Neural cell (in vitro differentiated cells): ENCODE results near the gene LSM14B. TPM values are rescaled to one million over a fixed set of nuclear protein-coding genes. Genes with fewer than 3 reads are reported as not detected.

ENCODE experiments used
- H2AFZ ChIP-seq: fragments of 200-600, 300-800 bp; sonication (generic), shearing (Covaris generic); 2 replicates; pipeline ENCODE4 v1.6.0; 2014; ENCODE audit warnings: low read depth, mild to moderate bottlenecking, antibody characterized with exemption, low read length, moderate library complexity
- H3F3A ChIP-seq: fragments of 200-600 bp; shearing (Covaris generic); 2 replicates; pipeline ENCODE4 v1.6.1; 2016; ENCODE audit warnings: mild to moderate bottlenecking, moderate library complexity, mixed read lengths, antibody characterized with exemption, low read length; ENCODE audit not compliant: insufficient read depth, poor library complexity, severe bottlenecking
- H3K27ac ChIP-seq: fragments of 200-600, 300-800 bp; sonication (generic), shearing (Covaris generic); 2 replicates; pipeline ENCODE4 v1.5.1; 2014; ENCODE audit warnings: mild to moderate bottlenecking, low read length, moderate library complexity
- H3K27me3 ChIP-seq: fragments of 300-800, 200-600 bp; sonication (generic), shearing (Covaris generic); 2 replicates; pipeline ENCODE4 v1.6.0; 2014; ENCODE audit warnings: mild to moderate bottlenecking, low read depth, low read length, moderate library complexity; ENCODE audit not compliant: insufficient read depth
- H3K36me3 ChIP-seq: fragments of 300-800, 200-600 bp; sonication (generic), shearing (Covaris generic); 2 replicates; pipeline ENCODE4 v1.5.1; 2014; ENCODE audit warnings: mild to moderate bottlenecking, antibody characterized with exemption, low read length, moderate library complexity; ENCODE audit not compliant: insufficient read depth
- H3K4me2 ChIP-seq: fragments of 300-800, 200-600 bp; sonication (generic), shearing (Covaris generic); 2 replicates; pipeline ENCODE4 v1.6.0; 2014; ENCODE audit warnings: mild to moderate bottlenecking, low read length
- H3K4me3 ChIP-seq: fragments of 300-800, 200-600 bp; sonication (generic), shearing (Covaris generic); 2 replicates; pipeline ENCODE4 v1.5.1; 2014; ENCODE audit warnings: mild to moderate bottlenecking, low read length, moderate library complexity
- H3K79me2 ChIP-seq: fragments of 200-600 bp; shearing (Covaris generic); replicated peaks from 2 replicates; pipeline ENCODE4 v1.6.0; 2014; ENCODE audit warnings: mild to moderate bottlenecking, low read length, moderate library complexity; ENCODE audit not compliant: insufficient read depth
- H3K9ac ChIP-seq: fragments of 300-800, 200-600 bp; sonication (generic), shearing (Covaris generic); 2 replicates; pipeline ENCODE4 v1.6.1; 2016; ENCODE audit warnings: mild to moderate bottlenecking, low read length, mixed read lengths
- H3K9me2 ChIP-seq: fragments of 200-600 bp; shearing (Covaris generic); 2 replicates; pipeline ENCODE4 v1.6.1; 2016; ENCODE audit warnings: mild to moderate bottlenecking, low read length, mixed read lengths; ENCODE audit not compliant: insufficient read depth
- H3K9me3 ChIP-seq: fragments of 200-600, 300-800 bp; sonication (generic), shearing (Covaris generic); 2 replicates; pipeline ENCODE4 v1.6.1; 2016; ENCODE audit warnings: mild to moderate bottlenecking, mixed run types, low read length, moderate library complexity, mixed read lengths
- H4K20me1 ChIP-seq: fragments of 200-600 bp; shearing (Covaris generic); 2 replicates; pipeline ENCODE4 v1.6.1; 2016; ENCODE audit warnings: mild to moderate bottlenecking, mixed run types; ENCODE audit not compliant: insufficient read depth
- CTCF ChIP-seq: fragments of 450-650 bp; IDR thresholded peaks from 2 replicates; pipeline ENCODE4 v1.5.1; 2014; ENCODE audit warnings: antibody characterized with exemption, mild to moderate bottlenecking, moderate library complexity; ENCODE audit not compliant: poor library complexity, severe bottlenecking
- EP300 ChIP-seq: fragments of 450-650 bp; conservative IDR thresholded peaks from 2 replicates; pipeline ENCODE4 v1.6.1; 2014; ENCODE audit warnings: antibody characterized with exemption, mild to moderate bottlenecking, moderate library complexity; ENCODE audit not compliant: poor library complexity, severe bottlenecking
- EZH2 ChIP-seq: fragments of 200-600, 300-800 bp; shearing (Covaris generic), sonication (generic); IDR thresholded peaks from 2 replicates; pipeline ENCODE4 v1.6.1; 2014; ENCODE audit warnings: antibody characterized with exemption, low read length, borderline replicate concordance, mild to moderate bottlenecking; ENCODE audit not compliant: insufficient read depth, poor library complexity, severe bottlenecking
- MXI1 ChIP-seq: fragments of 450-650 bp; conservative IDR thresholded peaks from 2 replicates; pipeline ENCODE4 v1.6.1; 2014; ENCODE audit warnings: antibody characterized with exemption, mild to moderate bottlenecking; ENCODE audit not compliant: poor library complexity, severe bottlenecking
- POLR2AphosphoS5 ChIP-seq: IDR thresholded peaks from 2 replicates; pipeline ENCODE4 v1.6.1; 2012
- RAD21 ChIP-seq: fragments of 450-650 bp; conservative IDR thresholded peaks from 2 replicates; pipeline ENCODE4 v1.6.1; 2014; ENCODE audit warnings: antibody characterized with exemption, mild to moderate bottlenecking, moderate library complexity
- REST ChIP-seq: IDR thresholded peaks from 2 replicates; pipeline ENCODE4 v1.6.1; 2012; ENCODE audit warnings: borderline replicate concordance
- SMC3 ChIP-seq: fragments of 450-650 bp; conservative IDR thresholded peaks from 2 replicates; pipeline ENCODE4 v1.6.1; 2014; ENCODE audit warnings: antibody characterized with exemption, mild to moderate bottlenecking, moderate library complexity; ENCODE audit not compliant: poor library complexity
- TAF1 ChIP-seq: IDR thresholded peaks from 2 replicates; pipeline ENCODE4 v1.6.1; 2012; ENCODE audit warnings: low read depth
- polyA plus RNA-seq: library from polyadenylated mRNA; depleted of rRNA; stranded (reverse); fragments of >200 nt; gene quantifications from 2 replicates; pipeline ENCODE4 v1.2.3, GENCODE V29; 2014

Gene LSM14B
- polyA plus RNA-seq, 1 donor from 2014 or later = 213 TPM

GRCh38 chr20:62165762-62166399, 43.6 kb downstream of the LSM14B start:
- H3K9ac ChIP-seq = no peak overlapping the region
- TF ChIP-seq MXI1 (no peak), EZH2 (no peak), TAF1 (no peak), RAD21 (no peak), REST (no peak), EP300 (no peak), SMC3 (no peak), POLR2AphosphoS5 (no peak), CTCF (no peak)
- no peaks in the 10 kb centered on the region for H4K20me1 ChIP-seq
- no peak overlapping the region for H3K27ac ChIP-seq
- H3K4me2 ChIP-seq = no peak overlapping the region
- no peaks in the 10 kb centered on the region for H3K9me2 ChIP-seq
- no peaks in the 10 kb centered on the region for H3K27me3 ChIP-seq
- no peak overlapping the region for H3K4me3 ChIP-seq
- no peaks in the 10 kb centered on the region for H3F3A ChIP-seq
- H3K9me3 ChIP-seq = no peaks in the 10 kb centered on the region
- H3K79me2 ChIP-seq = no peaks in the 10 kb centered on the region
- no peak overlapping the region for H2AFZ ChIP-seq
- H3K36me3 ChIP-seq = no peaks in the 10 kb centered on the region

- Histone ChIP-seq H3K9me2 (no peaks in the 10 kb centered on the region), H4K20me1 (no peaks in the 10 kb centered on the region), H3K9me3 (no peaks in the 10 kb centered on the region), H3K27me3 (no peaks in the 10 kb centered on the region), H3K4me2 (no peak overlapping the region), H3K9ac (no peak overlapping the region), H3K36me3 (no peaks in the 10 kb centered on the region), H3K79me2 (no peaks in the 10 kb centered on the region), H2AFZ (no peak overlapping the region), H3K27ac (no peak overlapping the region), H3F3A (no peaks in the 10 kb centered on the region), H3K4me3 (no peak overlapping the region)
- TF ChIP-seq POLR2AphosphoS5 = no peak
- no peak for TF ChIP-seq REST
- TF ChIP-seq EZH2 = no peak
- no peak for TF ChIP-seq SMC3
- TF ChIP-seq MXI1 = no peak
- TF ChIP-seq CTCF = no peak
- TF ChIP-seq RAD21 = no peak
- TF ChIP-seq EP300 = no peak
- TF ChIP-seq TAF1 = no peak
Measured at GRCh38 chr20:62167474-62167873, 45.2 kb downstream of the LSM14B start.
